GM23338 (cell line): Measurements from ENCODE around the gene RTL10. TPM values are rescaled to one million over a fixed set of nuclear protein-coding genes. Genes with fewer than 3 reads are reported as not detected.

Source experiments
- ATAC-seq: fragments of 200-7000 bp; cut with Tn5 transposase; 3 replicates; pipeline ENCODE4 v1.9.1; 2020
- DNase-seq: peaks from one replicate; pipeline ENCODE4 v3.0.0-alpha.2; 2015; ENCODE audit warnings: low spot score
- H2AFZ ChIP-seq: fragments of 200-600 bp; sonication (generic); 2 replicates; pipeline ENCODE4 v1.8.0; 2016; ENCODE audit warnings: antibody characterized with exemption, mild to moderate bottlenecking, moderate library complexity
- H3F3A ChIP-seq: fragments of 200-600 bp; sonication (generic); replicated peaks from 2 replicates; pipeline ENCODE4 v1.8.0; 2017; ENCODE audit warnings: antibody characterized with exemption, mixed run types, low read depth
- H3K27ac ChIP-seq: fragments of 200-600 bp; sonication (generic); 2 replicates; pipeline ENCODE4 v1.6.1; 2016; ENCODE audit warnings: low read depth
- H3K27me3 ChIP-seq: fragments of 200-600 bp; sonication (generic); 2 replicates; pipeline ENCODE4 v1.8.0; 2016; ENCODE audit warnings: mild to moderate bottlenecking, mixed run types, moderate library complexity; ENCODE audit not compliant: insufficient read depth
- H3K36me3 ChIP-seq: fragments of 200-600 bp; sonication (generic); 2 replicates; pipeline ENCODE4 v1.8.0; 2016; ENCODE audit warnings: mild to moderate bottlenecking; ENCODE audit not compliant: insufficient read depth
- H3K4me1 ChIP-seq: fragments of 200-600 bp; sonication (generic); 2 replicates; pipeline ENCODE4 v1.8.0; 2016; ENCODE audit warnings: mild to moderate bottlenecking, moderate library complexity; ENCODE audit not compliant: insufficient read depth
- H3K4me2 ChIP-seq: fragments of 200-600 bp; sonication (generic); 2 replicates; pipeline ENCODE4 v1.7.1; 2017; ENCODE audit warnings: mixed run types
- H3K4me3 ChIP-seq: fragments of 200-600 bp; sonication (generic); 2 replicates; pipeline ENCODE4 v1.6.1; 2016; ENCODE audit warnings: mixed run types
- H3K79me2 ChIP-seq: fragments of 200-600 bp; sonication (generic); replicated peaks from 2 replicates; pipeline ENCODE4 v1.8.0; 2017; ENCODE audit warnings: mild to moderate bottlenecking; ENCODE audit not compliant: insufficient read depth
- H3K9me2 ChIP-seq: fragments of 200-600 bp; sonication (generic); 2 replicates; pipeline ENCODE4 v1.8.0; 2017; ENCODE audit not compliant: insufficient read depth
- H4K20me1 ChIP-seq: fragments of 200-600 bp; sonication (generic); replicated peaks from 2 replicates; pipeline ENCODE4 v1.8.0; 2017; ENCODE audit warnings: mild to moderate bottlenecking; ENCODE audit not compliant: insufficient read depth
- H3K27ac Mint-ChIP-seq: 2 replicates; pipeline ENCODE4 v1.8.0; 2020; ENCODE audit warnings: inconsistent platforms, mild to moderate bottlenecking, moderate library complexity, mixed read lengths
- H3K27me3 Mint-ChIP-seq: 3 replicates; pipeline ENCODE4 v1.8.0; 2022; ENCODE audit warnings: low read depth, mild to moderate bottlenecking, moderate library complexity, mixed read lengths, inconsistent platforms; ENCODE audit not compliant: insufficient read depth, poor library complexity
- H3K36me3 Mint-ChIP-seq: 3 replicates; pipeline ENCODE4 v1.8.0; 2021; ENCODE audit warnings: low read depth, mild to moderate bottlenecking, inconsistent platforms, moderate library complexity, mixed read lengths
- H3K4me1 Mint-ChIP-seq: 3 replicates; pipeline ENCODE4 v1.8.0; 2020; ENCODE audit warnings: mild to moderate bottlenecking, inconsistent platforms, mixed read lengths
- H3K4me3 Mint-ChIP-seq: 3 replicates; pipeline ENCODE4 v1.8.0; 2021; ENCODE audit warnings: moderate library complexity, mild to moderate bottlenecking, inconsistent platforms, mixed read lengths
- H3K9me3 Mint-ChIP-seq: 3 replicates; pipeline ENCODE4 v1.8.0; 2020; ENCODE audit warnings: moderate library complexity, mild to moderate bottlenecking, inconsistent platforms, mixed read lengths
- CREB1 ChIP-seq: fragments of 250-450 bp; sonication (Bioruptor Pico); IDR thresholded peaks from 2 replicates; pipeline ENCODE4 v1.5.0; 2020; ENCODE audit warnings: low read depth, mild to moderate bottlenecking, moderate library complexity
- EZH2 ChIP-seq: fragments of 200-600 bp; sonication (generic); IDR thresholded peaks from one replicate; pipeline ENCODE4 v1.8.0; 2017; ENCODE audit warnings: antibody characterized with exemption, mild to moderate bottlenecking, low read depth; ENCODE audit not compliant: unreplicated experiment
- EZH2phosphoT487 ChIP-seq: fragments of 200-600 bp; sonication (generic); IDR thresholded peaks from one replicate; pipeline ENCODE4 v1.8.1; 2018; ENCODE audit warnings: antibody characterized with exemption; ENCODE audit not compliant: unreplicated experiment
- JUNB ChIP-seq: IDR thresholded peaks from one replicate; pipeline ENCODE4 v1.6.1; 2016; ENCODE audit warnings: antibody characterized with exemption; ENCODE audit not compliant: unreplicated experiment
- NANOG ChIP-seq: IDR thresholded peaks from 2 replicates; pipeline ENCODE4 v1.6.1; 2016; ENCODE audit warnings: antibody characterized with exemption, borderline replicate concordance
- POLR2AphosphoS5 ChIP-seq: IDR thresholded peaks from 2 replicates; pipeline ENCODE4 v1.6.1; 2016; ENCODE audit warnings: antibody characterized with exemption, low read depth
- STAT1 ChIP-seq: IDR thresholded peaks from one replicate; pipeline ENCODE4 v1.6.1; 2016; ENCODE audit warnings: antibody characterized with exemption; ENCODE audit not compliant: unreplicated experiment
- ZNF114 ChIP-seq: fragments of 250-450 bp; sonication (Bioruptor Pico); IDR thresholded peaks from 2 replicates; pipeline ENCODE4 v1.5.0; 2020; ENCODE audit warnings: mild to moderate bottlenecking, moderate library complexity
- ZNF331 ChIP-seq: fragments of 250-450 bp; sonication (Bioruptor Pico); IDR thresholded peaks from 2 replicates; pipeline ENCODE4 v1.5.0; 2020; ENCODE audit warnings: low read depth, mild to moderate bottlenecking, moderate library complexity
- polyA plus RNA-seq: library from polyadenylated mRNA; unstranded; fragments of >200 nt; fragmentation: Nextera tagmentation; extraction: Ambion mirVana; gene quantifications from 2 replicates; pipeline ENCODE4 v1.2.1, GENCODE V29; 2016
- total RNA-seq: library from RNA; depleted of rRNA; stranded (reverse); fragments of >200 nt; shearing (Covaris generic); gene quantifications from 2 replicates; pipeline ENCODE4 v1.2.3, GENCODE V29; 2014
- TF ChIP-seq, protein P1 (sequence below): IDR thresholded peaks from one replicate; pipeline ENCODE4 v1.6.1; 2018; ENCODE audit warnings: antibody characterized with exemption; ENCODE audit not compliant: unreplicated experiment
- TF ChIP-seq, protein P2 (sequence below): IDR thresholded peaks from 2 replicates; pipeline ENCODE4 v1.6.1; 2016; ENCODE audit warnings: antibody characterized with exemption
- TF ChIP-seq, protein P3 (sequence below), 2 experiments: fragments of 200-600 bp in 1 of 2; sonication (generic) in 1 of 2; conservative IDR thresholded peaks; 2 replicates each; pipeline versions ENCODE4 v1.5.1 to v1.6.1; 2016 to 2017; ENCODE audit warnings: antibody characterized with exemption in 2 of 2, low read depth in 2 of 2, mild to moderate bottlenecking in 2 of 2, moderate library complexity in 1 of 2

Gene RTL10
- total and polyA plus RNA-seq, 2 experiments from 2014 or later = 9.4 to 17.4 TPM

DNA sequence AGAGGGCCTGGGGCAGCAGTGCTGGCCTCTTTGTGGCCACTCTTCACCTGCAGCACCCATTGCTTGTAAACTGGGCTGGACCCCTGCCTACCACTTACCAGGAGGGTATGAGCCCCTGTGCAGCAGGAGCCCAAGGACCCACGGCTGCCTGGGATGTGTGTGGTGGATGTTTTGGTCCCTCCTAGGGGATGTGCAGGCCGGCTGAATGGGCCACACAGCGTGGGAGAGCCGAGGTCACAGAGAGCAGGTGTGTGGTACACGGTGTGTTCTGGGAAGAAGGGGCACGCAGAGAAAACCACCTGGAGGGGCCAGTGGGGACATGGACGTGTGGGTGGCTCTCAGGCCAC is 19.3 kb upstream of the RTL10 start:
- peaks cover 12% of the 10 kb centered on the region for H3K27me3 Mint-ChIP-seq
- no peak overlapping the region for H3K27ac Mint-ChIP-seq
- TF ChIP-seq CREB1 (CRISPR knock-in tag) (no peak), ZNF331 (CRISPR knock-in tag) (no peak)
- no peak overlapping the region for H3K27ac ChIP-seq
- H3K79me2 ChIP-seq = no peaks in the 10 kb centered on the region
- H3K9me2 ChIP-seq = no peaks in the 10 kb centered on the region
- H3K4me1 Mint-ChIP-seq = peaks cover 6% of the 10 kb centered on the region
- no peak overlapping the region for H3K4me3 Mint-ChIP-seq
- H3F3A ChIP-seq = no peaks in the 10 kb centered on the region
- DNase-seq (no peak), ATAC-seq (no peak)
- H3K4me1 ChIP-seq = no peaks in the 10 kb centered on the region
- no peaks in the 10 kb centered on the region for H3K36me3 Mint-ChIP-seq
- H3K9me3 Mint-ChIP-seq = no peaks in the 10 kb centered on the region
- H2AFZ ChIP-seq = no peak overlapping the region
- no peaks in the 10 kb centered on the region for H3K36me3 ChIP-seq
- no peak overlapping the region for H3K4me3 ChIP-seq
- H3K4me2 ChIP-seq = no peak overlapping the region
- H3K27me3 ChIP-seq = no peaks in the 10 kb centered on the region
- no peaks in the 10 kb centered on the region for H4K20me1 ChIP-seq

DNA sequence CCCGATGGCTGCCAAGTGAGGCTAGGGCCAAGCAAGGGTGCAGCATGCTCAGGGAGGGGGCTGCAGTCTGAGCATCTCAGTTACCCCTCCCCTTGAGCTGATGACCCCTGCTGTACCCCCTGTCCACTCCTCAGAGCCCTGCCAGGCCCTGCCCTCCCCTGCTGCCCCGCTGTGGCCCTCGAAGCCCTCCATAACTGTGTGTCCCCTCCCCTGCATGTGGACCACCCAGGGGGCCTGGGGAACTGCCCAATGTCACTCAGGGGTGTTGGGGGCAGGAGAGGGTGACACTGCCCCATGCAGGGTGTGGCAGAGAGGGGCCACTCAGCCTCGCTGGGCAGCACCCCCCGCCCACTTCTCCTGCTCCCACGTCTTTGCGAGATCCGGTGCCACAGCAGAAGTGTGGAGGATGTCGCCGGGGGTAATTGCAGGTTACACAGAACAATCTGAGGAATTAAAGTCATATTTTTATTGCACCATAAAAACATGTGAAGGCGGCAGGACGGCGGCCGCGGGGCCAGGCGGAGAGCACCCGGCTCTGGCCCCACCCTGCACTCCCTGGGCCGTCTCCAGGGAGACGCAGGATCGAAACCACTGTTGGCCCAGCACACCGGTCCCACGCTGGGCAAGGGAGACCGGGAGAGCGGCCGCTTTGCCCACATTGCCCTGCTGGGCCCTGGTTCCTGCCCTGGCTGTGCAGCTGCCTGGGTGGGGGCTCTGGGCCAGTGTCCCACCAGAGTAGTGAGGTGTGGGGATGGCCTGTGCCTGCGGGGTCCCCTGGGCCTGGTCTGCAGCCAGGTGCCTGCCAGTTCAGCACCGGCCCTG is 18.7 kb upstream of the RTL10 start:
- H3K4me3 Mint-ChIP-seq = no peak overlapping the region
- Histone ChIP-seq H3K27me3 (no peaks in the 10 kb centered on the region), H3F3A (no peaks in the 10 kb centered on the region), H3K9me2 (no peaks in the 10 kb centered on the region), H3K36me3 (no peaks in the 10 kb centered on the region), H3K79me2 (no peaks in the 10 kb centered on the region), H4K20me1 (no peaks in the 10 kb centered on the region), H3K4me3 (no peak overlapping the region), H3K27ac (no peak overlapping the region), H2AFZ (no peak overlapping the region), H3K4me2 (no peak overlapping the region), H3K4me1 (no peaks in the 10 kb centered on the region)
- no peaks in the 10 kb centered on the region for H3K9me3 Mint-ChIP-seq
- ATAC-seq = no peak
- DNase-seq = no peak
- H3K27me3 Mint-ChIP-seq = peaks cover 12% of the 10 kb centered on the region
- no peak overlapping the region for H3K27ac Mint-ChIP-seq
- H3K4me1 Mint-ChIP-seq = peaks cover 10% of the 10 kb centered on the region
- H3K36me3 Mint-ChIP-seq = no peaks in the 10 kb centered on the region
- no peak for TF ChIP-seq ZNF331 (CRISPR knock-in tag)
- TF ChIP-seq POLR2AphosphoS5 = no peak
- TF ChIP-seq, protein P1, sequence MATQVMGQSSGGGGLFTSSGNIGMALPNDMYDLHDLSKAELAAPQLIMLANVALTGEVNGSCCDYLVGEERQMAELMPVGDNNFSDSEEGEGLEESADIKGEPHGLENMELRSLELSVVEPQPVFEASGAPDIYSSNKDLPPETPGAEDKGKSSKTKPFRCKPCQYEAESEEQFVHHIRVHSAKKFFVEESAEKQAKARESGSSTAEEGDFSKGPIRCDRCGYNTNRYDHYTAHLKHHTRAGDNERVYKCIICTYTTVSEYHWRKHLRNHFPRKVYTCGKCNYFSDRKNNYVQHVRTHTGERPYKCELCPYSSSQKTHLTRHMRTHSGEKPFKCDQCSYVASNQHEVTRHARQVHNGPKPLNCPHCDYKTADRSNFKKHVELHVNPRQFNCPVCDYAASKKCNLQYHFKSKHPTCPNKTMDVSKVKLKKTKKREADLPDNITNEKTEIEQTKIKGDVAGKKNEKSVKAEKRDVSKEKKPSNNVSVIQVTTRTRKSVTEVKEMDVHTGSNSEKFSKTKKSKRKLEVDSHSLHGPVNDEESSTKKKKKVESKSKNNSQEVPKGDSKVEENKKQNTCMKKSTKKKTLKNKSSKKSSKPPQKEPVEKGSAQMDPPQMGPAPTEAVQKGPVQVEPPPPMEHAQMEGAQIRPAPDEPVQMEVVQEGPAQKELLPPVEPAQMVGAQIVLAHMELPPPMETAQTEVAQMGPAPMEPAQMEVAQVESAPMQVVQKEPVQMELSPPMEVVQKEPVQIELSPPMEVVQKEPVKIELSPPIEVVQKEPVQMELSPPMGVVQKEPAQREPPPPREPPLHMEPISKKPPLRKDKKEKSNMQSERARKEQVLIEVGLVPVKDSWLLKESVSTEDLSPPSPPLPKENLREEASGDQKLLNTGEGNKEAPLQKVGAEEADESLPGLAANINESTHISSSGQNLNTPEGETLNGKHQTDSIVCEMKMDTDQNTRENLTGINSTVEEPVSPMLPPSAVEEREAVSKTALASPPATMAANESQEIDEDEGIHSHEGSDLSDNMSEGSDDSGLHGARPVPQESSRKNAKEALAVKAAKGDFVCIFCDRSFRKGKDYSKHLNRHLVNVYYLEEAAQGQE = no peak
- no peak for TF ChIP-seq STAT1
- no peak for TF ChIP-seq JUNB
- TF ChIP-seq EZH2phosphoT487 = no peak
- no peak for TF ChIP-seq EZH2
- TF ChIP-seq, protein P2, sequence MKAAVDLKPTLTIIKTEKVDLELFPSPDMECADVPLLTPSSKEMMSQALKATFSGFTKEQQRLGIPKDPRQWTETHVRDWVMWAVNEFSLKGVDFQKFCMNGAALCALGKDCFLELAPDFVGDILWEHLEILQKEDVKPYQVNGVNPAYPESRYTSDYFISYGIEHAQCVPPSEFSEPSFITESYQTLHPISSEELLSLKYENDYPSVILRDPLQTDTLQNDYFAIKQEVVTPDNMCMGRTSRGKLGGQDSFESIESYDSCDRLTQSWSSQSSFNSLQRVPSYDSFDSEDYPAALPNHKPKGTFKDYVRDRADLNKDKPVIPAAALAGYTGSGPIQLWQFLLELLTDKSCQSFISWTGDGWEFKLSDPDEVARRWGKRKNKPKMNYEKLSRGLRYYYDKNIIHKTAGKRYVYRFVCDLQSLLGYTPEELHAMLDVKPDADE = no peak
- no peak for TF ChIP-seq NANOG
- TF ChIP-seq, protein P3, sequence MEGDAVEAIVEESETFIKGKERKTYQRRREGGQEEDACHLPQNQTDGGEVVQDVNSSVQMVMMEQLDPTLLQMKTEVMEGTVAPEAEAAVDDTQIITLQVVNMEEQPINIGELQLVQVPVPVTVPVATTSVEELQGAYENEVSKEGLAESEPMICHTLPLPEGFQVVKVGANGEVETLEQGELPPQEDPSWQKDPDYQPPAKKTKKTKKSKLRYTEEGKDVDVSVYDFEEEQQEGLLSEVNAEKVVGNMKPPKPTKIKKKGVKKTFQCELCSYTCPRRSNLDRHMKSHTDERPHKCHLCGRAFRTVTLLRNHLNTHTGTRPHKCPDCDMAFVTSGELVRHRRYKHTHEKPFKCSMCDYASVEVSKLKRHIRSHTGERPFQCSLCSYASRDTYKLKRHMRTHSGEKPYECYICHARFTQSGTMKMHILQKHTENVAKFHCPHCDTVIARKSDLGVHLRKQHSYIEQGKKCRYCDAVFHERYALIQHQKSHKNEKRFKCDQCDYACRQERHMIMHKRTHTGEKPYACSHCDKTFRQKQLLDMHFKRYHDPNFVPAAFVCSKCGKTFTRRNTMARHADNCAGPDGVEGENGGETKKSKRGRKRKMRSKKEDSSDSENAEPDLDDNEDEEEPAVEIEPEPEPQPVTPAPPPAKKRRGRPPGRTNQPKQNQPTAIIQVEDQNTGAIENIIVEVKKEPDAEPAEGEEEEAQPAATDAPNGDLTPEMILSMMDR (conservative IDR thresholded peaks at IDR 0.05; ENCODE audit: low read depth in 2 of 2) = no peak
- TF ChIP-seq ZNF114 (CRISPR knock-in tag) = no peak
